Measurements from ENCODE around the gene MCM9. TPM values are rescaled to one million over a fixed set of nuclear protein-coding genes. Genes with fewer than 3 reads are reported as not detected.

MCM9 gene
- total RNA-seq, 1 experiment from 2014 or later = 14.4 TPM

GRCh38 chr6:118860880-118861279, 74.1 kb downstream of the MCM9 start:
- DNase-seq = no peak

GRCh38 chr6:118860363-118860762, 74.6 kb downstream of the MCM9 start:
- no peak for DNase-seq
- H3K36me3 Mint-ChIP-seq (ENCODE audit: insufficient read depth, unreplicated experiment) = no peaks in the 10 kb centered on the region
- H3K9me3 Mint-ChIP-seq (ENCODE audit: unreplicated experiment) = peaks cover 8% of the 10 kb centered on the region
- no peak overlapping the region for H3K4me3 ChIP-seq (ENCODE audit: low read depth, low read length)
- H3K27ac Mint-ChIP-seq (ENCODE audit: unreplicated experiment) = no peak overlapping the region
- 0 out of 2 replicates have a peak, but pooled peaks cover 11% of the 10 kb centered on the region for H3K4me1 ChIP-seq
- no peak overlapping the region for H3K4me3 Mint-ChIP-seq (ENCODE audit: unreplicated experiment)
- H3K36me3 ChIP-seq (ENCODE audit: control insufficient read depth, insufficient read depth, low read length) = no peaks in the 10 kb centered on the region
- peaks cover 9% of the 10 kb centered on the region for H3K4me1 Mint-ChIP-seq (ENCODE audit: low read depth, unreplicated experiment)
- H3K27me3 Mint-ChIP-seq (ENCODE audit: insufficient read depth, unreplicated experiment) = no peaks in the 10 kb centered on the region
- no peaks in the 10 kb centered on the region for H3K9me3 ChIP-seq
- no TSS peak for BruUV-seq (replicated peaks)
- POLR2A ChIA-PET = interaction anchor here (0.6 kb wide), 1 partner anchor 202 kb away, joined by 3 read pairs; no protein-coding TSS in a partner anchor
- intact Hi-C loops (cut with micrococcal nuclease; ENCODE audit: unreplicated experiment) = no loop called here
- TF ChIP-seq, protein P1, sequence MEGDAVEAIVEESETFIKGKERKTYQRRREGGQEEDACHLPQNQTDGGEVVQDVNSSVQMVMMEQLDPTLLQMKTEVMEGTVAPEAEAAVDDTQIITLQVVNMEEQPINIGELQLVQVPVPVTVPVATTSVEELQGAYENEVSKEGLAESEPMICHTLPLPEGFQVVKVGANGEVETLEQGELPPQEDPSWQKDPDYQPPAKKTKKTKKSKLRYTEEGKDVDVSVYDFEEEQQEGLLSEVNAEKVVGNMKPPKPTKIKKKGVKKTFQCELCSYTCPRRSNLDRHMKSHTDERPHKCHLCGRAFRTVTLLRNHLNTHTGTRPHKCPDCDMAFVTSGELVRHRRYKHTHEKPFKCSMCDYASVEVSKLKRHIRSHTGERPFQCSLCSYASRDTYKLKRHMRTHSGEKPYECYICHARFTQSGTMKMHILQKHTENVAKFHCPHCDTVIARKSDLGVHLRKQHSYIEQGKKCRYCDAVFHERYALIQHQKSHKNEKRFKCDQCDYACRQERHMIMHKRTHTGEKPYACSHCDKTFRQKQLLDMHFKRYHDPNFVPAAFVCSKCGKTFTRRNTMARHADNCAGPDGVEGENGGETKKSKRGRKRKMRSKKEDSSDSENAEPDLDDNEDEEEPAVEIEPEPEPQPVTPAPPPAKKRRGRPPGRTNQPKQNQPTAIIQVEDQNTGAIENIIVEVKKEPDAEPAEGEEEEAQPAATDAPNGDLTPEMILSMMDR (IDR thresholded peaks at IDR 0.05; ENCODE audit: insufficient read depth in 1 of 2, low read depth in 1 of 2, low read length in 1 of 2, severe bottlenecking in 1 of 2, unreplicated experiment in 1 of 2) = no peak
- CTCF ChIA-PET = no interaction called here
- H3K27me3 ChIP-seq (replicated peaks; ENCODE audit: control insufficient read depth, insufficient read depth, low read length) = no peaks in the 10 kb centered on the region

More at GRCh38 chr6:118860880-118861279, 74.1 kb downstream of the MCM9 start:
- Histone ChIP-seq H3K4me1 (0 out of 2 replicates have a peak, but pooled peaks cover 9% of the 10 kb centered on the region), H3K9me3 (no peaks in the 10 kb centered on the region), H3K4me3 (ENCODE audit: low read depth, low read length) (no peak overlapping the region), H3K27me3 (replicated peaks; ENCODE audit: control insufficient read depth, insufficient read depth, low read length) (no peaks in the 10 kb centered on the region), H3K36me3 (ENCODE audit: control insufficient read depth, insufficient read depth, low read length) (no peaks in the 10 kb centered on the region)
- Mint-ChIP-seq H3K9me3 (ENCODE audit: unreplicated experiment) (peaks cover 10% of the 10 kb centered on the region), H3K36me3 (ENCODE audit: insufficient read depth, unreplicated experiment) (no peaks in the 10 kb centered on the region), H3K4me3 (ENCODE audit: unreplicated experiment) (no peak overlapping the region), H3K4me1 (ENCODE audit: low read depth, unreplicated experiment) (peaks cover 6% of the 10 kb centered on the region), H3K27ac (ENCODE audit: unreplicated experiment) (no peak overlapping the region), H3K27me3 (ENCODE audit: insufficient read depth, unreplicated experiment) (no peaks in the 10 kb centered on the region)
- POLR2A ChIA-PET = no interaction called here
- intact Hi-C loops (cut with micrococcal nuclease; ENCODE audit: unreplicated experiment) = no loop called here
- TF ChIP-seq, protein P1 (IDR thresholded peaks at IDR 0.05; ENCODE audit: insufficient read depth in 1 of 2, low read depth in 1 of 2, low read length in 1 of 2, severe bottlenecking in 1 of 2, unreplicated experiment in 1 of 2) = no peak
- no TSS peak for BruUV-seq (replicated peaks)
- CTCF ChIA-PET = no interaction called here

DNA sequence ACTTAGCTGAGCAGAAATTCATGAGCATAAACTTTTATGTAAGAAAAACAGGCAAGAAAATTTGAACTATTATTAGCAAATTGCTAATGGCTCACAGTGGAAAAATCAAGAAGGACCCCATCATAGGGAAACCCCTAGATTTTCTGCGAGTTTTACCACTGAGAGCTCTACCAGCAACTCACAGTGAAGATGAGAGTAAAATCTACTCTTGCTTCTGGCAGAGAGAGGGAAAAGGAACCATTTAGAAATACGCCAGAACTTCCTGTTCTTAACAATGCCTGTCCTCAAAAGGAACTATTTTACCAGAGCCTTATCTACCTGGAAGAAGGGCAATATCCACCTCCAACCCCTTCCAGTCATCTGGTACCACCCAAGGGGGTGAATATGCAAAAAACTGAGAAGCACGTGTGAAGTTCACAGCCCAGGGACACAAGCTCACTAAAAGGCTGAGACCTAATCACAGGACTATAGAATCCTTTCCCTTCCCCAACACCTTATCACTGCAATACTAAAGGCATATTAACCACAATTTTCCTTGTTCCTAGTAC, 75.4 kb downstream of the MCM9 start:
- no TSS peak for BruUV-seq (replicated peaks)
- Mint-ChIP-seq H3K27ac (ENCODE audit: unreplicated experiment) (no peak overlapping the region), H3K4me3 (ENCODE audit: unreplicated experiment) (no peak overlapping the region), H3K36me3 (ENCODE audit: insufficient read depth, unreplicated experiment) (no peaks in the 10 kb centered on the region), H3K4me1 (ENCODE audit: low read depth, unreplicated experiment) (peaks cover 9% of the 10 kb centered on the region), H3K9me3 (ENCODE audit: unreplicated experiment) (peaks cover 8% of the 10 kb centered on the region), H3K27me3 (ENCODE audit: insufficient read depth, unreplicated experiment) (no peaks in the 10 kb centered on the region)
- H3K4me1 ChIP-seq = 0 out of 2 replicates have a peak, but pooled peaks cover 11% of the 10 kb centered on the region
- TF ChIP-seq, protein P1 (IDR thresholded peaks at IDR 0.05; ENCODE audit: insufficient read depth in 1 of 2, low read depth in 1 of 2, low read length in 1 of 2, severe bottlenecking in 1 of 2, unreplicated experiment in 1 of 2) = no peak
- no peak overlapping the region for H3K4me3 ChIP-seq (ENCODE audit: low read depth, low read length)
- H3K27me3 ChIP-seq (replicated peaks; ENCODE audit: control insufficient read depth, insufficient read depth, low read length) = no peaks in the 10 kb centered on the region
- no peaks in the 10 kb centered on the region for H3K9me3 ChIP-seq
- H3K36me3 ChIP-seq (ENCODE audit: control insufficient read depth, insufficient read depth, low read length) = no peaks in the 10 kb centered on the region
- CTCF ChIA-PET = no interaction called here
- POLR2A ChIA-PET = interaction anchor here (0.6 kb wide), 1 partner anchor 201 kb away, joined by 3 read pairs; no protein-coding TSS in a partner anchor
- no peak for DNase-seq
- intact Hi-C loops (cut with micrococcal nuclease; ENCODE audit: unreplicated experiment) = no loop called here
